ENCODE data around the gene GMPPA. TPM values are rescaled to one million over a fixed set of nuclear protein-coding genes. Genes with fewer than 3 reads are reported as not detected.

The GMPPA gene
- total RNA-seq (ENCODE audit: unreplicated experiment) = 30.2 TPM
- long read RNA-seq, transcript GMPPA-201 (13 exons, 1,544 nt) = major isoform, 5 of 14 reads
- long read RNA-seq, partial matches to known transcripts = 2 of 14 reads
- long read RNA-seq, other reads (novel, unspliced or antisense) = 5 of 14 reads

DNA sequence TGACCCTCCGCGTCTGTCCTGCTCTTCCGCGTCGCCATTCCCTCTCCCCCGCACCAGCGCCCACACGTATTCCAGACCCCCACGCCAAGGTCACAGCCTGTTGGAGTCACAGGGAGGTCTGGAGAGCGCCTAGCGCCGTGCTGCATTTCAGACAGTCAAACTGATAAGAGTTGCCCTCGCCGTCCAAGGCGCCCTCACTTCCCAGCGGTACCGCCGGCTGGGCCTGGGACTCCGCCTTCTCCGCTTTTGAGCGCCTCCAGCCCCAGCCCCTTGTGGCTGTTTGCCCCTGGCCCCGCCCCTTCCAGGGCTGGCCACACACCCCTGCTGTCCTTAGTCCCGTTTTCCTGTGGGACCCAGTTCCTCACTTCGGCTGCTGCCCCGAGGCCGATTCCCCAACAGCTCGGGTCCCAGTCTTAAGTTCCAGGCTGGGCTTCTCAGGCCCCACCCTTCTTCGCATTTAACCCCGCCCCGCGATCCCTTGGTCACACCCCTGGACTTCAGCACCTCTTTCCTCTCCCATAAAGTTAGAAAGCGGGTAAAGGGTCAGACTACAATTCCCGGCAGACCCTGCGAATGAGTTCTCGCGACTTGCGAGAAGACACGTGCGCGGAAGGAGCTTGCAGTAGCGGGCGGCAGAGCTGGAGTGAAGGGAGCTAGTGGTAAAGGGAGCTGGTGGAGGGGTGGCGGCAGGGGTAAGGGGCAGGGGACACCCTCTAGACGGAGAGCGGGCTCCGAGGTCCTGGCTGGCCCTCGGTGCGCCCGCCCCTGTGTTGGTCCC lies at the start of gene GMPPA:
TSS of gene GMPPA (plus strand) at position 612 of the 778 bp plus-strand sequence. CDS start 1,085 bp downstream, outside the sequence.
- Mint-ChIP-seq H3K9me3 (ENCODE audit: unreplicated experiment) (no peaks in the 10 kb centered on the region), H3K36me3 (ENCODE audit: low read depth, unreplicated experiment) (peaks cover 6% of the 10 kb centered on the region), H3K4me3 (ENCODE audit: unreplicated experiment) (peak within 1 kb of the TSS; percentile 92), H3K27ac (ENCODE audit: unreplicated experiment) (peak within 1 kb of the TSS; percentile 22), H3K27me3 (ENCODE audit: unreplicated experiment) (peaks cover 26% of the 10 kb centered on the region), H3K4me1 (ENCODE audit: unreplicated experiment) (peaks cover 47% of the 10 kb centered on the region)
- TF ChIP-seq, protein P1, sequence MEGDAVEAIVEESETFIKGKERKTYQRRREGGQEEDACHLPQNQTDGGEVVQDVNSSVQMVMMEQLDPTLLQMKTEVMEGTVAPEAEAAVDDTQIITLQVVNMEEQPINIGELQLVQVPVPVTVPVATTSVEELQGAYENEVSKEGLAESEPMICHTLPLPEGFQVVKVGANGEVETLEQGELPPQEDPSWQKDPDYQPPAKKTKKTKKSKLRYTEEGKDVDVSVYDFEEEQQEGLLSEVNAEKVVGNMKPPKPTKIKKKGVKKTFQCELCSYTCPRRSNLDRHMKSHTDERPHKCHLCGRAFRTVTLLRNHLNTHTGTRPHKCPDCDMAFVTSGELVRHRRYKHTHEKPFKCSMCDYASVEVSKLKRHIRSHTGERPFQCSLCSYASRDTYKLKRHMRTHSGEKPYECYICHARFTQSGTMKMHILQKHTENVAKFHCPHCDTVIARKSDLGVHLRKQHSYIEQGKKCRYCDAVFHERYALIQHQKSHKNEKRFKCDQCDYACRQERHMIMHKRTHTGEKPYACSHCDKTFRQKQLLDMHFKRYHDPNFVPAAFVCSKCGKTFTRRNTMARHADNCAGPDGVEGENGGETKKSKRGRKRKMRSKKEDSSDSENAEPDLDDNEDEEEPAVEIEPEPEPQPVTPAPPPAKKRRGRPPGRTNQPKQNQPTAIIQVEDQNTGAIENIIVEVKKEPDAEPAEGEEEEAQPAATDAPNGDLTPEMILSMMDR (IDR thresholded peaks at IDR 0.05; ENCODE audit: unreplicated experiment) = no peak
- peak; percentile 92 for DNase-seq (ENCODE audit: low spot score)

DNA sequence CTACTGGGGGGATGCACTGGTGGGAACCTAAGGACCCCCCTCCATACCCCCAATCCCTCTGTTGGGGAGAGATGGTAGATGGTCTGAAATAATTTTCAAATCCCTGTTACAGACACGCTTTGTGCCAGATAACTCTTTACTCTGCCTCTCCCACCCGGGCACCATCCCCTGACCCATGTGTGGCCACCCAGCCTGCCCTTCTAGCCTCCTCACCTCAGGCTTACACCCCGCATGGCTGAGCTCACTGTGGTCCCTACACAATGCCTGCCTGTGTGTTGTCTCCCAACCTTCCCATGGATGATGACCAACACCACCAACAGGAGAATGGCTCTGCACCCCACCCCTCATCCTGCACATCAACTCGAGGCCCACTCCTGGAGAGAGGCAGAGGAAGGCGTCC lies 49.1 kb upstream of the GMPPA start:
- Mint-ChIP-seq H3K27ac (ENCODE audit: unreplicated experiment) (no peak overlapping the region), H3K4me3 (ENCODE audit: unreplicated experiment) (peak overlapping the region; percentile 66), H3K36me3 (ENCODE audit: low read depth, unreplicated experiment) (peaks cover 4% of the 10 kb centered on the region), H3K4me1 (ENCODE audit: unreplicated experiment) (peaks cover 11% of the 10 kb centered on the region), H3K9me3 (ENCODE audit: unreplicated experiment) (no peaks in the 10 kb centered on the region), H3K27me3 (ENCODE audit: unreplicated experiment) (peaks cover 14% of the 10 kb centered on the region)
- TF ChIP-seq, protein P1 (IDR thresholded peaks at IDR 0.05; ENCODE audit: unreplicated experiment) = no peak
- DNase-seq (ENCODE audit: low spot score) = no peak

DNA sequence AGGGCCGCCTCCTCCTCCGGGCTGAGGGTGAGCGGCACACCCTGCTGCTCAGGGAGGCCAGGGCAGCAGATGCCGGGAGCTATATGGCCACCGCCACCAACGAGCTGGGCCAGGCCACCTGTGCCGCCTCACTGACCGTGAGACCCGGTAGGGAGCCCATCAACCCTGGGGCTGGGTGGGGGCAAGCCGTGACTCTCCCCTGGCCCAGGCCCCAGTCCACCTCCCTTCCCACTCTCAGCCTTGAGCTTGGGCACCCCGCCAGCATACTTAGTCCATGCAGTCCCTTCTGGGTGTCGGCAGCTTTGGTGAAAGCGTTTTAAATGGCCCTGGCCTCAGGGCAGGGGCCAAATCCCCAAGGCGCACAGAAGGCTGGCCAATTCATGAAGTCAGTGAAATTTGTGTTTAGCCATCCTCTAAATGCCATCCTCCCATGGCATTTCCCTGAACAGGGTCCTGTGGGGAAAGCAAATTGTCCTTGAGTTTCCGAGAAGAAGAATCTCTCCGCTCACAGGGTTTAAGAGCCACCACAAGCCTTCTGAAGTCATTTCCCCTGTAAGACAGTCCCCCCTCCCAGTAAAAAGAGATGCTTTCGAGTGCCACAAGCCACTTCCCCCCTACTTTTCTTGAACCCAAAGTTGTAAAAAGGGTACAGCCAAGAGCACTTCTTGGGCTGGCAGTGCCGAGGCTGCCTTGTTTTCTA lies 46.9 kb upstream of the GMPPA start:
- no peak for DNase-seq (ENCODE audit: low spot score)
- TF ChIP-seq, protein P1 (IDR thresholded peaks at IDR 0.05; ENCODE audit: unreplicated experiment) = no peak
- Mint-ChIP-seq H3K4me1 (ENCODE audit: unreplicated experiment) (no peaks in the 10 kb centered on the region), H3K27ac (ENCODE audit: unreplicated experiment) (no peak overlapping the region), H3K27me3 (ENCODE audit: unreplicated experiment) (peaks cover 18% of the 10 kb centered on the region), H3K36me3 (ENCODE audit: low read depth, unreplicated experiment) (peaks cover 4% of the 10 kb centered on the region), H3K4me3 (ENCODE audit: unreplicated experiment) (no peak overlapping the region), H3K9me3 (ENCODE audit: unreplicated experiment) (no peaks in the 10 kb centered on the region)

DNA sequence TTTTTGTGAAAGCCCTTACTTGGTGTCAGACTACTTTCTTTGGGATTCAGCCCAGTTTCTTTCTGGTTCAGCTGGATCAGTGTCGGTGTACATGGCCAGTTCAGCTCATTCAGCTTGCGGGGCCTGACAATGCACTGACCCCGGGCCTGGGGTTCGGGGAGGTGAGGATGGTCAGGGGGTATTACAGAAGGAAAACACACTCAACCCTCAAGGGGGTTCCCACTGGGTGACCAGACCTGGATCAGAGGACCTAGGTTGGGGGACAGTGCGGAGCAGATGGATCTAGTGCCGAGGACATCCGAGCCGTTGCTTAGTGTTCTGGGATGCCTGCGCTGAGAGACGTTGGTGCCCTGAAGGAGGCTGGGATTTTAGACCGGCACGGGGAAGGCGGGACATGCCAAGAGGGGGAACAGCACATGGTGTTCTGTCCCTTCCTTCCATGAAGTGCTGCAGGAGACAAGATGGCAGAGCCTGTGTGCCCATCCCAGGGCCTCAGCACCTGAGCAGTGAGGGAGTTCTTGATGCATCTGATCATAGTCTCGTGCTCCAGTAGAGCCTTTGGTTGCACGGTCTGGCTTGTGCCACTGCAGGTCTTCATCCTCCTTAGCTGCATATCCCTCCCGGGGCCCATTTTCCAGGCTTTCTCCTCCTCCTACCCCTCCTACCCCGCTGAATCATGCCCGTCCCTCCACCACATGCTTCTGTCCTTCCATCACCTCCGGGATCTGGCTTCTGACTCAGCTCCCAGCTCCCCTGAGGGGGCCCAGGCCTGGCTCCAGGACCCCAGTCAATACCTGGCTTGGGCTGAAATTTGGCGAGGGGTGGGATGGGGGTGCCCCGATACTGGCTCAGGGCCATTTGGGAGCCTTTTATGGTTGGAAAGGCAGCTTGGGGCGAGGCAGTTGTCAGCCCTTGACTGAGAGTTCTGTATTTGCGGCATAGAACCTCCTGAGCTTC lies 46.1 kb upstream of the GMPPA start:
- peaks cover 4% of the 10 kb centered on the region for H3K36me3 Mint-ChIP-seq (ENCODE audit: low read depth, unreplicated experiment)
- peaks cover 16% of the 10 kb centered on the region for H3K27me3 Mint-ChIP-seq (ENCODE audit: unreplicated experiment)
- H3K27ac Mint-ChIP-seq (ENCODE audit: unreplicated experiment) = no peak overlapping the region
- TF ChIP-seq, protein P1 (IDR thresholded peaks at IDR 0.05; ENCODE audit: unreplicated experiment) = no peak
- H3K4me1 Mint-ChIP-seq (ENCODE audit: unreplicated experiment) = no peaks in the 10 kb centered on the region
- H3K9me3 Mint-ChIP-seq (ENCODE audit: unreplicated experiment) = no peaks in the 10 kb centered on the region
- DNase-seq (ENCODE audit: low spot score) = no peak
- no peak overlapping the region for H3K4me3 Mint-ChIP-seq (ENCODE audit: unreplicated experiment)
